ENCODE data around the gene FAU.

The FAU gene

GRCh38 chr11:65072631-65072966, 49.3 kb downstream of the FAU start:
- DNase-seq, result no peak

GRCh38 chr11:65071907-65072630, 49.9 kb downstream of the FAU start:
- DNase-seq, result peak; percentile 33 to 36

Data from inflammatory macrophage treated with lipopolysaccharide for 1 hour (primary cell).